Kidney (tissue), 14 donors: ENCODE data around the gene ARF1. TPM values are rescaled to one million over a fixed set of nuclear protein-coding genes. Genes with fewer than 3 reads are reported as not detected.

Experiments
- DNase-seq, 5 donors: peaks; one replicate each; pipeline ENCODE4 v3.0.0-alpha.2; 2013 to 2020
- FAIRE-seq: peaks from 2 replicates; lab custom pipeline; 2012; peaks lifted over from hg19 to GRCh38; lab: Jason Lieb, UNC
- H3K27ac ChIP-seq, 2 donors: one replicate each; pipeline ENCODE4 v1.7.0; 2013; ENCODE audit warnings: low read depth in 2 of 2, low read length in 2 of 2, inconsistent platforms in 1 of 2
- H3K27me3 ChIP-seq: one replicate; pipeline ENCODE4 v1.7.1; 2013; ENCODE audit warnings: low read length, inconsistent platforms; ENCODE audit not compliant: control insufficient read depth, insufficient read depth
- H3K36me3 ChIP-seq, 3 donors: one replicate each; pipeline versions ENCODE4 v1.7.0 to v1.7.1; 2013; ENCODE audit warnings: low read length in 3 of 3, control low read depth in 1 of 3, inconsistent platforms in 1 of 3; ENCODE audit not compliant: insufficient read depth in 3 of 3, control insufficient read depth in 2 of 3
- H3K4me1 ChIP-seq, 3 donors: one replicate each; pipeline versions ENCODE4 v1.7.0 to v1.7.1; 2013; ENCODE audit warnings: low read length in 3 of 3, inconsistent platforms in 1 of 3, low read depth in 1 of 3; ENCODE audit not compliant: control insufficient read depth in 2 of 3, insufficient read depth in 2 of 3
- H3K4me3 ChIP-seq, 3 donors: one replicate each; pipeline versions ENCODE4 v1.7.0 to v1.8.1; 2013; ENCODE audit warnings: low read length in 3 of 3, control low read depth in 1 of 3, inconsistent platforms in 1 of 3
- H3K9ac ChIP-seq, 3 donors: one replicate each; pipeline versions ENCODE4 v1.7.0 to v1.7.1; 2013; ENCODE audit warnings: low read length in 3 of 3, control low read depth in 1 of 3, inconsistent platforms in 1 of 3
- H3K9me3 ChIP-seq, 3 donors: one replicate each; pipeline versions ENCODE4 v1.7.0 to v1.7.1; 2013; ENCODE audit warnings: low read length in 3 of 3, control low read depth in 1 of 3, inconsistent platforms in 1 of 3; ENCODE audit not compliant: control insufficient read depth in 2 of 3, insufficient read depth in 1 of 3
- CTCF ChIP-seq: IDR thresholded peaks from 3 replicates; pipeline ENCODE4 v1.5.1; 2012; ENCODE audit warnings: mild to moderate bottlenecking, moderate library complexity, borderline replicate concordance; ENCODE audit not compliant: insufficient read depth; ENCODE audit errors: extremely low read depth
- intact Hi-C: fragments of 100-400 bp; cut with DNase I; formaldehyde crosslinking; loops from one replicate; pipeline ENCODE4 v1.11.1; 2022
- polyA plus RNA-seq: library from polyadenylated mRNA; stranded (reverse); fragments of 350-450 nt; fragmentation: Illumina TruSeq; extraction: RNeasy Lipid Tissue Mini Kit (QIAGEN cat#74804); gene quantifications from one replicate; pipeline ENCODE4 v1.2.3, GENCODE V29; 2014; ENCODE audit warnings: low read depth, low replicate concordance; ENCODE audit not compliant: insufficient read depth
- total RNA-seq: library from RNA; stranded (reverse); fragmentation: NEBNext Ultra II Directional; extraction: Animal tissue kit (Norgen Biotek cat#: 25700); gene quantifications from one replicate; pipeline ENCODE4 v1.2.1, GENCODE V29; 2021
- donor health status: control.
- donor health status: control.
- donor health status: control.
- donor health status: control.
- donor health status: control.
- donor health status: DM: yes; HTN: yes; CAD: no.
- donor health status: Normal renal cell carcinoma (clear cell type).

The ARF1 gene
- total and polyA plus RNA-seq, 2 donors from 2014 or later, result 383 to 398 TPM

GRCh38 chr1:228034954-228035837, 47.3 kb upstream of the ARF1 start:
- H3K9ac ChIP-seq, result no peak overlapping the region
- H3K36me3 ChIP-seq, result no peaks in the 10 kb centered on the region
- DNase-seq, result peak in 1 of 5 donors; percentile 23
- intact Hi-C loops, result no loop called here
- no peak for TF ChIP-seq CTCF
- H3K4me1 ChIP-seq, result no peaks in the 10 kb centered on the region
- no peak overlapping the region for H3K27ac ChIP-seq
- FAIRE-seq, result no peak
- H3K9me3 ChIP-seq, result peaks cover 0 to 7% (median 0%) of the 10 kb centered on the region in 3 donors
- H3K27me3 ChIP-seq, result no peaks in the 10 kb centered on the region
- H3K4me3 ChIP-seq, result no peak overlapping the region

GRCh38 chr1:228035844-228036243, 46.7 kb upstream of the ARF1 start:
- Histone ChIP-seq H3K27ac (no peak overlapping the region), H3K9me3 (peaks cover 0 to 7% (median 0%) of the 10 kb centered on the region in 3 donors), H3K4me1 (no peaks in the 10 kb centered on the region), H3K4me3 (no peak overlapping the region), H3K36me3 (no peaks in the 10 kb centered on the region), H3K27me3 (no peaks in the 10 kb centered on the region), H3K9ac (no peak overlapping the region)
- peak in 1 of 5 donors; percentile 34 for DNase-seq
- TF ChIP-seq CTCF, result no peak
- intact Hi-C loops, result no loop called here
- FAIRE-seq, result no peak

GRCh38 chr1:228036701-228037231, 45.7 kb upstream of the ARF1 start:
- no peak for FAIRE-seq
- intact Hi-C loops, result no loop called here
- DNase-seq, result peak in 1 of 5 donors; percentile 69
- no peaks in the 10 kb centered on the region for H3K36me3 ChIP-seq
- no peak overlapping the region for H3K9ac ChIP-seq
- no peak overlapping the region for H3K27ac ChIP-seq
- H3K9me3 ChIP-seq, result peaks cover 0 to 7% (median 0%) of the 10 kb centered on the region in 3 donors
- no peak for TF ChIP-seq CTCF
- no peaks in the 10 kb centered on the region for H3K27me3 ChIP-seq
- H3K4me1 ChIP-seq, result no peaks in the 10 kb centered on the region
- no peak overlapping the region for H3K4me3 ChIP-seq
